Endometrial microvascular endothelial cells (primary cell): Measurements from ENCODE around the gene COX19. TPM values are rescaled to one million over a fixed set of nuclear protein-coding genes. Genes with fewer than 3 reads are reported as not detected.
"Not testable (repeated sequence)": the region's sequence is repeated elsewhere in the genome, so short reads cannot be mapped to it uniquely, and the experiment has no call there.

Source experiments
- in situ Hi-C: cut with HindIII; loops from 2 replicates; pipeline ENCODE4 v1.10.0; 2017; ENCODE audit warnings: low sequenced_read_pairs, low pct_unique_long_range_greater_than_20kb; ENCODE audit errors: inconsistent ontology term
- total RNA-seq: library from RNA; depleted of rRNA; stranded (reverse); fragments of >200 nt; gene quantifications from one replicate; pipeline ENCODE4 v1.2.3, GENCODE V29; 2015; ENCODE audit errors: inconsistent ontology term

COX19 gene
- total RNA-seq, 1 donor from 2014 or later, result 5.6 TPM

DNA sequence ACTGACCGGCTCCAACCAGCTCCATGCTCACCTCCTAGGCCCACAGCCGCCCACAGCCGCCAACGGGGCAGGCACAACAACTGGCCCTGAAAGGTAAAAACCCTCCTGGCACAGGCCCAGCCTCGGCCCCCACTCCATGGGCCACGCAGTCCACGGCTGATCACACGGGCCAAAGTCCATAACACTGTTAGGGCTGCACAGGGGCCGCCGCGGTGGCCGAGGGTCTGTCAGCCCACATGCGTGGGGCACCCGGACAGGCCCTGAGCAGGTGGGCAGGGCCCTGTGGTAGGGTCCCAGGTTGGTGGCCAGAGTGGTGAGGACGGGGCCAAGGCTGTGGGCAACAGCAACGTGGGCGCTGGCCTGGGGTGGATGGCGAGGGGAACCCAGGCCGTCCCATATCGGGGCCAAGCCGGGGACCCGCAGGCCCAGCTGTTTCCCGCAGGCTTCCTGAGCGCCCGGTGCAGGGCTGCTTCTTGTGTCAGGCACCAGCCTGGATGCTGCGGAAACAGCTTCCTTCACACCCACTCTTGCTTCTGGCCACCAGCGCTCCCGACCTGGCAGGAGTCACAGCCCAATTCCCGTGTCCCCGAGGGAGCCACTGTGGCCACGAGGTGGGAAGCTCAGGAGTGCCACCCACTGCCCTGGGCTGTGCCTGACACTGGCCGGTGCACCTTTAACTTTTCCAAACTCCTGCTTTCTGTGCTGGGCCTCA lies 36.8 kb upstream of the COX19 start:
- in situ Hi-C loops, result no loop called here

- in situ Hi-C loops, result no loop called here
Observed at GRCh38 chr7:1011297-1012003, 36.1 kb upstream of the COX19 start.

DNA sequence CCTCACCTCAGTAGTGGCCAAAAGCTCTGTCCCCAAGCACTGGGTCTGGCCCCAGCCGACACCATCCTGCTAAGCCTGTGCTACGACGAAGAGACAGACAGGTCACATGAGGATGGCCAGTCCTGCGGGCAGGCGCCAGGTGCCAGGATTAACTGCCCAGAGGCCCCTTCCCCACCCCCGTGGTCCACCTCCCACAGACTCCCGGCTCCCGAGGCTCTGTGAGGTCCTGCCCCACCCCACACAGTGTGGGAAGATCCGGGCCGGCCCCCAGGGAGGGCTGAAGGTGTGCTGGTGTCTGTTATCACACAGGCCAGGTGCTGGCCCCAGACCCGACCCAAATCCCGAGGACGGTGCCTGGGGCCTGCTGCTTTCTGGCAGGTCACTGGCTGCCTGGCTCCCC lies 34.9 kb upstream of the COX19 start:
- in situ Hi-C loops, result no loop called here

DNA sequence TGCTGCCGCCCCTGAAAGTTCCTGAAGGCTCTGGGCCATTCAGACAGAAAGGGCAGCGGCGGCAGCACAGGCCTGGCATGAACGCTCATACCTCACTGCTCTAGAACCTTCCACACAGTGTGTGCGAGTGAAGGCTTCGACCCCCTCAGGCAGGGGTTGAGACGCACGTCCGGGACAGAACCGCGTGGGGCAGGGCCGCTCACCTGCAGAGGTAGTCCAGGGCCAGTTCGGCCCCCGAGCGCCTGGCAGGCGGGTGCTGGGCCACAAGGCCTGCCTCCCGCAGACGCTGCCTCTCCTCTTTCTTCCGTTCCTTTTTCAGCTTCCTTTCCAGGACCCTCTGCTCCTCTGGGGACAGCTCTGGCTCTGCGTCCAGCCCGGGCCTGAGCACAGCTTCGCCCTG lies 34.4 kb upstream of the COX19 start:
- in situ Hi-C loops, result no loop called here

GRCh38 chr7:1008733-1009363 lies 33.5 kb upstream of the COX19 start:
- in situ Hi-C loops, result no loop called here

GRCh38 chr7:1007901-1008300 lies 32.6 kb upstream of the COX19 start:
- in situ Hi-C loops, result no loop called here

DNA sequence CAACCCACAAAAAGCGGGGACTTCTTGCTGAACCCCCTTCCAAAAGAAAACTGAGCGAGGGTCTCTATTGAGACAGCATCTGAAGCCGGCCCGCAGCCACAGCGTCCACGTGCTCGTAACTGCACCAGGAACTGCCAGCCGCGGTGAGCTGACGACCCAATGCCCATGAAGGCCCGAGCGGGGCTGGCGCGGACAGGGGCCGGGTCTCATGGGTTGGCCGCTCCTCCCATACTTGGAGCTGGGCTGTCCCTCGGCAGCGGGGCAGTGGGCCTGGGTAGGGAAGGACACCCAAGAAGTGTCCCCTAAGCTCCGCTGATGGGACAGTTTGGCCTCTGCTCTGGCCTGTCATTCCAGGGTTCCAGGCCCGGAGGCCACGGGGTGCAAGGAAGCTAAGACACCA lies 30.0 kb upstream of the COX19 start:
- in situ Hi-C loops, result no loop called here

GRCh38 chr7:1004018-1004852 lies 28.9 kb upstream of the COX19 start:
- in situ Hi-C loops, result no loop called here

- in situ Hi-C loops, result not testable (repeated sequence)
Observed at GRCh38 chr7:1002445-1002844, 27.1 kb upstream of the COX19 start.

- in situ Hi-C loops, result not testable (repeated sequence)
Observed at GRCh38 chr7:1002026-1002425, 26.7 kb upstream of the COX19 start.

GRCh38 chr7:1001069-1001770 lies 25.9 kb upstream of the COX19 start:
- in situ Hi-C loops, result not testable (repeated sequence)

- in situ Hi-C loops, result no loop called here
Observed at GRCh38 chr7:999941-1000935, 24.9 kb upstream of the COX19 start.

DNA sequence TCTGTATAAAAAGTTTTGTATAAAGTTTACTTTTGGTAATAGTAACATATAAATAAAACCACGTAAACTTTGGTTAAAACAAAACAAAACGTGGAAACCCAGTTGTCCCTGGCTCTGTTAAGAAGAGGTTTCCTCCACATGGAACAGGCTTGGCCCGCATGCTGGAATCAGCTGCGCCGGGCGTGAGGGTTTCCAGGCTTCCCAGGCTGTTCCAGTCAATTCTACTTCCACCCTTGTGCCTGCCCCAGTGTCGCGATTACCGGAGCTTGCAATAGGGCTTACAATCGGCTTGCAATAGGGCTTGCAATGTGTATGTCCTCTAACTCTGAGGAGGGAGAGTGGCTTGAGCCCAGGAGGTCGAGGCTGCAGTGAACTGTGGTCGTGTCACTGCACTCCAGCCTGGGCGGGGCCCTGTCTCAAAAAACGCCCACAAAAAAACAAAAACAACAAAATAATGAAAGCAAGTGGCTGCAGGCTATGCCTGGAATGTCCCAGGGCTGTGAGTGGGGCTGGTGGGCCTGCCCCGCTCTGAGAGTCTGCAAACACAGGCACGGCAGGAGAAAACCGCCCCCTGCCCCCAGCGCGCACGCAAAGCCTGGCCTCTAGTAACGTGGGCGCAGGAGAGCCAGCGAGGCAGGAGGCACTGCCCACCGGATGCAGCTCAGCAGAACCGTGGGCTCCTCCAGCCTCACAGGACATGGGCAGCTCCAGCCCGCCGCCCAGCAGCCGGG lies 24.0 kb upstream of the COX19 start:
- in situ Hi-C loops, result no loop called here

GRCh38 chr7:997404-998395 lies 22.4 kb upstream of the COX19 start:
- in situ Hi-C loops, result no loop called here

GRCh38 chr7:996079-996872 lies 20.9 kb upstream of the COX19 start:
- in situ Hi-C loops, result no loop called here
